ENCODE results near the gene REV1.

Gene REV1

DNA sequence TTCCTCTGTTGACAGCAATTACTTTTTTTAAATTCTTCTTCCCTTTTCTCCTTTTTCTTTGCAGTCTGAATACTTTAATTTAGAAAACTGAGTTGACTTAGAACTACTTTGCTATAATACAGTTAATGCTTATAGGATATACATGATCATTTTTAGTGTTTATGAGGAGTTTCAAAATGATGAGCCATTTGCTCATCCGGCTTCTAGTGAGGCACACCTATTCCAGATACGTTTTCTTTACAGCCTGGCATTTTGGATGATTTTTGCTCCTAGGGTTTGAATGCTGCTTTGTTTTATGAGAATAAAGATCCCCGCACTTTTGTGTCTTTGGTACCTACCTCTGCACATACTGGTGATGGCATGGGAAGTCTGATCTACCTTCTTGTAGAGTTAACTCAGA lies 99.9 kb downstream of the REV1 start:
- H3K4me3 ChIP-seq (ENCODE audit: low read depth, low read length) = no peak overlapping the region
- TF ChIP-seq CTCF (IDR thresholded peaks at IDR 0.05; ENCODE audit: low read depth, low read length) = no peak
- in situ Hi-C loops (cut with HindIII; ENCODE audit: low sequenced_read_pairs) = no loop called here
- no peak for DNase-seq (ENCODE audit: low read depth, low spot score)

DNA sequence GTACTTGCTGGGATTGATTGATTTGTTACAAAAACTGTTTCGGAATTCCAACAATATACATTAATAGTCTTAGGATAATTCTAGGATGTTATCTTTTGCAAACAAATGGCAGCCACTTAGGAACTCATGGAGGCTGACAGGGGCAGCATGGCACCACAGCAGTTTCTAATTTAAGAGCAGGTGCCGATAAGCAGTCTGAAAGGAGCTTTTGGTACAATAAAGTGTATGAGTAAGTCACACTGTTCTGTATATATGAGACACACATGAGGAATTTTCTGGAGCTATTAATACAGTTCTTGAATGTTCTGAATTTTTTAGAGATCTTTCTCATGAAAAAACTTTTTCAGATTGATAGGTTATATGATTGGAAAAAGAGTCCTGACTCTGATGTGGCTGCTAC lies 100.4 kb downstream of the REV1 start:
- DNase-seq (ENCODE audit: low read depth, low spot score) = peak; percentile 45
- no peak overlapping the region for H3K4me3 ChIP-seq (ENCODE audit: low read depth, low read length)
- in situ Hi-C loops (cut with HindIII; ENCODE audit: low sequenced_read_pairs) = no loop called here
- TF ChIP-seq CTCF (IDR thresholded peaks at IDR 0.05; ENCODE audit: low read depth, low read length) = no peak

DNA sequence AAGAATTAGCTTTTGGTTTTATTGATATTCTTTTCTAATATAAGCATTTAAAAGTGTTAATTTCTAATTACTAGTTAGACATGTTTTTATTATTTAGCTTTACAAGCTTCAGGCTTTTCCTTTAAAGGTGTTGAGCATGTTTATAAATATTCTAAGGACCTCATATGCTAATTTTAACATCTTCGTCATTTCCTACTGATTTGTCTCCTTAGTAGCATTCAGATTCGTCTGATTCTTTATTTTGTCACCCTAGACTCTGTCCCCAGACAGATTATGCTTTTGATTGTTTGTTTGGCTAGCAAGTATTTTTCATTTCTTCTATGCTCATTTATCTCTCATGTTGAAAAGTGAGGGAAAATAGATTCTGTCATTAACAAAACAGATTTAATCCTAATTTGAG lies 100.9 kb downstream of the REV1 start:
- no peak for DNase-seq (ENCODE audit: low read depth, low spot score)
- no peak for TF ChIP-seq CTCF (IDR thresholded peaks at IDR 0.05; ENCODE audit: low read depth, low read length)
- H3K4me3 ChIP-seq (ENCODE audit: low read depth, low read length) = no peak overlapping the region
- in situ Hi-C loops (cut with HindIII; ENCODE audit: low sequenced_read_pairs) = no loop called here

GRCh38 chr2:99386011-99386410 lies 103.8 kb downstream of the REV1 start:
- peak; percentile 13 for DNase-seq (ENCODE audit: low read depth, low spot score)
- H3K4me3 ChIP-seq (ENCODE audit: low read depth, low read length) = no peak overlapping the region
- TF ChIP-seq CTCF (IDR thresholded peaks at IDR 0.05; ENCODE audit: low read depth, low read length) = no peak
- in situ Hi-C loops (cut with HindIII; ENCODE audit: low sequenced_read_pairs) = no loop called here

GRCh38 chr2:99382143-99382542 lies 107.7 kb downstream of the REV1 start:
- no peak overlapping the region for H3K4me3 ChIP-seq (ENCODE audit: low read depth, low read length)
- DNase-seq (ENCODE audit: low read depth, low spot score) = no peak
- no peak for TF ChIP-seq CTCF (IDR thresholded peaks at IDR 0.05; ENCODE audit: low read depth, low read length)
- in situ Hi-C loops (cut with HindIII; ENCODE audit: low sequenced_read_pairs) = no loop called here

DNA sequence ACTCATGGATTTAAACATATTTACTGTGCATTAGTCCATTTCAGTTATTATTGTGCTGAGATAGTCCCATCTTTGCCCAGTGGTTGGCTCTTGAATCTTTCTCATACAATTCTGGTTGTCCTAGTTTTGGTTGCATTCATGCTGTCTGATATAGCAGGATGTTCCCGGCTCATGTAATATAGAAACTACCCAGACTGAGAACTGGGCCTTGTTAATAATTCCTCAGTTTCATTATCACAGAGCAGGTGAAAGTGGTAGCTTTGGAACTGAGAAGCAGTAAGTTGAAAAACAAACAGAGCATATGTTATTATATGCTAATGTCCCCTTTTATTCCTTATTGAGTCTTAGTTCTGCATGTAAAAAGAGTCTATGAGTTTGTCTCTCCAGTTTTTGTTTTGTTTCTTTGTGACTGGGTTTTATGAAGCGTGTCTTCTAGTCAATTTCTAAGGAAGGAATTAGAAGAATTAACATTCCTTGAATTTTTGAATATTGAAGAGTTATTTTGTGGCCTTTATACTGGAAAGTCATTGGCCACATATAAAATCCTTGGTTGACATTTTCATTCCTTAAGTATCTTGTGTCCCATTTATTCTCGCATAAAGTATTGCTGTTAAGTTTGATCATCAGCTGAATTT lies 109.3 kb downstream of the REV1 start:
- in situ Hi-C loops (cut with HindIII; ENCODE audit: low sequenced_read_pairs) = no loop called here
- no peak for TF ChIP-seq CTCF (IDR thresholded peaks at IDR 0.05; ENCODE audit: low read depth, low read length)
- H3K4me3 ChIP-seq (ENCODE audit: low read depth, low read length) = no peak overlapping the region
- no peak for DNase-seq (ENCODE audit: low read depth, low spot score)

- TF ChIP-seq CTCF (IDR thresholded peaks at IDR 0.05; ENCODE audit: low read depth, low read length) = no peak
- in situ Hi-C loops (cut with HindIII; ENCODE audit: low sequenced_read_pairs) = no loop called here
- no peak for DNase-seq (ENCODE audit: low read depth, low spot score)
These were observed 111.9 kb downstream of the REV1 start for GRCh38 chr2:99377879-99378278.

More at GRCh38 chr2:99377879-99378278, 111.9 kb downstream of the REV1 start:
- no peak overlapping the region for H3K4me3 ChIP-seq (ENCODE audit: low read depth, low read length)
